ELF-1 (cell line): ENCODE data around the gene ZFAND3.

Experiments used
- DNase-seq: peaks from one replicate; pipeline ENCODE4 v3.0.0-alpha.2; 2016; ENCODE audit warnings: low read depth, low spot score

Gene ZFAND3

DNA sequence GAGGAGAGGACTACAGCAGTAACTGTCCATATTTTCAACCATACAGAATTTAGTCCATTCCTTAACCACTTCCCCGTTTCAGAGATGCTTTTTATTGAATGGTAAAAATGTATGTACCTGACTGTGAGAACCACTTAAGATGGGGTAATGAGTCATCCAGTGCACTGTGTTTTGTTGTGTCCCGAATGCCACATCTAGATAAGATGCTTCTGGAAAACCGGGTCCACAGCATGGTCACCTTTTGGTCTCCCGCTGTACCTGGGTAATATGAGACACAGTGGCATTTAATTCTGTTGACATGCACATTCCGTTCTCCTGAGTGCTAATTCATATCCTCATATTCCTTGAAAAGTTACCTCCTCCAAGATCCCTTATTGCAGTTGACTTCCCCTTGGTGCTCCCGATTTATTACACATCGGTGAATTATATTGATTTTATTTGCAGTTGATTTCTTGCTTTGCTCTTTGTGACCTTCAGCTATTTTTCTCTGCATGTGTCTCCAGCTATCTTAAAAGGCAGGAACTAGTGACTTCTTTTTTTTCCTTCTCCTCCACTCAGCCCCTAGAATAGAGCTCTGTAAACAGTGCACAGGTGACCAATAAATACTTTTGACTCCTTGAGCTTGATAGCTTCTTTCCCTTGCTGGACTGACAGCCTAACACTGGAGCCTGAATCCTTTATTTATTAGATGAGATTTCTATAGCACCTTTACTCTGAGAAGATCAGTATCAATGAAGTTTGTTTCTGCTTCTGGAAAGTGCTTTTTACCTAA, 314.6 kb downstream of the ZFAND3 start:
- no peak for DNase-seq

- no peak for DNase-seq
These were observed 315.2 kb downstream of the ZFAND3 start for GRCh38 chr6:38134704-38135088.

DNA sequence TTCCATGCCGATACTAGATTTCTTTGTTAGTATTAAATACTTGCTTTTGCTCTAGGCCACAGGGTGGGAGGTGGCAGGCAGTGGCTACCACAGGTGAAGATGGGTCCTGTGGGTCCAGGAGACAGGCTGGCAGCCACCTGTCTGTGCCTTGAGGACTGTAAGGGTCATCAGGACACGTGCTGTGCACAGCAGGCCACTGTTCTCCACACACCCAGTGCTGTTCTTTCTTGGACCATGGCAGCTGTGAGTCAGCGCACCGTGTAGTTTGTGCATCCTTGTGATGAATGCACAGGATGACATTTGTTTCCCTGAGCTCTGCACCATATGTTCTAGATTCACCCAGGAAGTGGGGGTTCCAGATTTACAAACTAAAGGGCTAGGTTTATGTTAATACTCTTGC, 317.0 kb downstream of the ZFAND3 start:
- DNase-seq: no peak

- peak; percentile 69 for DNase-seq
These were observed 318.2 kb downstream of the ZFAND3 start for GRCh38 chr6:38137608-38138265.

- peak; percentile 61 for DNase-seq
These were observed 318.8 kb downstream of the ZFAND3 start for GRCh38 chr6:38138374-38138773.

DNA sequence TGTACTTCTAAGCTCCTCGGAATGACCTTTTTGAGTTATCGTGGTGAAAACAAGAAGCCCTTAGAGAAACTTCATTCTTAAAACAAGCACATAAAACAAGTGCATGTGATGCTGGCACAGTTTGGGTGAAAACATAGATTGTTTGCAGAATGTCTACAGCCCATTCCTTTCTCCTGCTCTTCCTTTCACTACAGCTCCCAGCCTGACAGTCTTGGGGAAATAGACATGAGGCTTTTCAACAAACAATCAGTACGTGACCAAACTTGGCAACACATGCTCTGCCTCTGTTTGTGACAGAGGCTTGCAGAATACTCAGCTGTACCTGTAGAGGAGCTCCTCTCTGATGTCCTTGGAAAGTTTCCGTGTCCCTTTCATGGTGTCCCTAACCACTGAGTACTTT, 321.6 kb downstream of the ZFAND3 start:
- DNase-seq: no peak

GRCh38 chr6:38141716-38142115, 322.2 kb downstream of the ZFAND3 start:
- no peak for DNase-seq

- no peak for DNase-seq
These were observed 322.8 kb downstream of the ZFAND3 start for GRCh38 chr6:38142178-38142902.

- no peak for DNase-seq
These were observed 323.9 kb downstream of the ZFAND3 start for GRCh38 chr6:38143191-38144150.

- no peak for DNase-seq
These were observed 324.9 kb downstream of the ZFAND3 start for GRCh38 chr6:38144365-38144945.

DNA sequence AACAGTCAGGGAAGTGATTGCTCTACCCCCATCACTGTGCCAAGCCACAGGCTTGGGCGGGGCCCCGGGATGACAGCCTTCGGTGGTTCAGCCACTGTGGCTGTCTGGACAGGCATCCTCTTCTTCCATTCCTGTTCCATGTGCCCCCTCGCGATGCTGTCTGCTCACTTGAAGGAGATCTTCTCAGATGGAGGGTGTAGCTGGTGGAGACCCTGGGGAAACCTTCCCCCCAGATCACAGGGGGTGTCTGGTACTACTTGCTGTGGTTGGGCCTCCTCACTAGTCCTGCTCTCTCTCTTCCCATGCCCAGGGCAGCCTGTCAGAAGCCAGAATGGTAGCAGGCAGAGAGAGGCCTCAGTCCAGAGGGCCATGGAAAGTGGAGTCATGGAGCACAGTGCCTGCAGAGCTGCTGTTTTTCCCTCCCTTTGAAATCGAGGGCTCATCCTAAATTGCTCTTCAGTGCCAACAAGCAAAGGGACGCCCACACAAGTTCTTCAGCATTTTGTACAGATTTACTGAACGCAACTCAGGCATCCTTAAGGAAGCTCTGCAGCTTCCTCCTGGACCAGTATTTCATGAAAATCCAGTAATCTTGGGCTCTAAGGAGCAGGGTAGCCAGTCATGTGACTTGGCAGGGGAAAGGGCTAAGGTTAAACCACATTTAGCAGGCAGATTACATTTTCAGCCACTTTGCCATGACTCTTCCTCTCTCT, 326.6 kb downstream of the ZFAND3 start:
- DNase-seq: no peak

DNA sequence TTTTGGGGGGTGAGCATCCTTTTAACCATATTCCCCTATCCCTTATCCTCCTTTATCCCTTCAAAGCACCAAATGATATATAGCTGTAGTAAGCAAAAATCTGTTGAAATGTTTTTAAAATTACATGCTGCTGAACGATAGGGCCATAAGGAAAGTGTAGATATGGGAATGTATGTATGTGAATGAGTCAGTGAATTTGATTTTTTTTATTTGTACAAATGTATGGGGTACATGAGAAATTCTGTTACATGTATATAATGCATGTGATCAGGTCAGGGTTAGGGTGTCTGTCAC, 327.2 kb downstream of the ZFAND3 start:
- no peak for DNase-seq

DNA sequence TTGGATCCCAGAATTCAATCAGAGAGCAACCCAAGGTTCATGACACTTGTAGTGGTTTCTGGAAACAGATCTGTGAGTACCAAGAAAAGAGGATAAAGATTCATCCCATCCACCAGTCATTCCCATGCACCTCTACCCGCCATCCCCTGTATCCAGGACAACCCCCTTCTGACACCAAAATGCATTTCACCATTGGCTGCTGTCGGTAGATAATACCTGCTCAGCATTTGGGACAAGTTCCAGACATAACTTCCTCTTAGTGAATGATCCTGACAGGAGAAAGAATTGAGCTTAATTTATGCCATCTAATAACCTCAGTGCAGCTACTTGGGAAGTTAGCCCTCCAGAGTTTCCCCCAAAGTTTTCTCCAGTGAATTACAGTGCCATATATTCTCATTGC, 329.1 kb downstream of the ZFAND3 start:
- no peak for DNase-seq

GRCh38 chr6:38149531-38149930, 330.0 kb downstream of the ZFAND3 start:
- DNase-seq: no peak

DNA sequence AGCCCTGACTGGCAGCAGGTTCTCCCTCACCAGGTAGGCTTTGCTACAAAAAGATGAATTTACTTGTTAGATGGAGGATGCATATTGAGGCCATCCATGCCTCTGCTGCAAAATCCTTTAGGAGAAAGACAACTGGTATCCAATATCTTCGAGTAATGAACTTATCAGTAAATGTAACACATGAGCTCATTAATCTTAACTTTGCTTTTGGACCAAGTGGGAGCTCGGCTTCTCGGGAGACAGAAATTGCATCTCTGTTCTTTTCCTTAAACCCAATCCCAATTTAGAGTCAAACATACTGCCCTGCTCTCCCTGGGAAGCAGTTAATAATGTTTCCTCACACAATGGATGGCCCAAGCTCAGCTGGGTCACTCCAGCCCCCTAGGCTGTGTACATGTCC, 330.5 kb downstream of the ZFAND3 start:
- no peak for DNase-seq

GRCh38 chr6:38150681-38151296, 331.3 kb downstream of the ZFAND3 start:
- no peak for DNase-seq

GRCh38 chr6:38151580-38152500, 332.3 kb downstream of the ZFAND3 start:
- no peak for DNase-seq

DNA sequence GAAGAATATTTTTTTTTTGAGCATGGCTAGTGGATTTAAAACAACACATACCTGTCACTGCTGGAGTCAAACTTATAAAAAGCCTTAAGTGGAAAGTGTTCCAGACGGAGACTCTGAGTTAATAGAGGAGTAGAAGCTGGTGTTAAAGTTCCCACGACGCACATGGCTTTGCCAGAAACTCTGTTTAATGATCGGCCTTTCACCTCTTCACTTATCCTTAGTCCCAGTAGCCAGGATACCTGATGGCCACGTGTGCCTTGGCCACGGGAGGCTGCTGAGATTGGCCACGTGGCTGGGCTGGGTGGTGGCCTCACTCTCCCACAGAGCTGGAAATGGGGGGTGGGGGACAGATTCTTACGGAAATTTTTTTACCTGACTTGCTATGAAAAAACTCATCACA, 333.1 kb downstream of the ZFAND3 start:
- no peak for DNase-seq
